Retinal pigment epithelial cell (primary cell): ENCODE measurements around the gene GATA3.

Experiments
- DNase-seq: peaks from one replicate; pipeline ENCODE4 v3.0.0-alpha.2; 2010; ENCODE audit warnings: low read depth
- H3K4me3 ChIP-seq: 2 replicates; pipeline ENCODE4 v1.5.1; 2011; ENCODE audit warnings: mild to moderate bottlenecking, low read length, control low read depth, moderate library complexity
- TF ChIP-seq, protein P1 (sequence below): conservative IDR thresholded peaks from 2 replicates; pipeline ENCODE4 v1.5.1; 2011; ENCODE audit warnings: low read depth, low read length, control low read depth, inconsistent platforms

Gene GATA3

DNA sequence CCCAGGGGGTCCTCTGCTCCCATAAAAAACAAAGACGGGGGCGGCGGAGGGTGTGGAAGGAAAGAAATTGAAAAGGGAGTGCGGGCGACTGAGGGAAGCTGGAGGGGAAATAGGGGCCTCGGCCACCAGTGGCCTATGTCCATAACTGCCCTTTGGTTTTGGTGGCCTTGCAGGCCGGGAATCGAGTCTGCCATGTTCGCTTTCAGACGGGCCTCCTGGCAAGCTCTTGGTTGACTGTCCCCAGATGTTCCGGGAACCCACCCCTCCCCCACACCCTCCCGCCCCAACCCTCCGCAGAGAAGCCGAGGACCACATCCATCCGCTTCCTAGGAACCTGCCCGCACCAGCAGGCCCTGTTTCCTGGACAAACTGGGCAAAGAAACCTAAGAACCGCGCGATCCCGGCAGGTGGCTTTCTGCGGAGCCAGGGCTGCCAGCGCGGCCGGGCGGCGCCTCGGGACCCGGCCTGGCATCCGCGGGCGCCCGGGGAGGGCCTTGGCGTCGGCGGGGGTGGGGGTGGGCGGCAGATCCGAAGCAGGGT is 20.0 kb upstream of the GATA3 start:
- TF ChIP-seq, protein P1, sequence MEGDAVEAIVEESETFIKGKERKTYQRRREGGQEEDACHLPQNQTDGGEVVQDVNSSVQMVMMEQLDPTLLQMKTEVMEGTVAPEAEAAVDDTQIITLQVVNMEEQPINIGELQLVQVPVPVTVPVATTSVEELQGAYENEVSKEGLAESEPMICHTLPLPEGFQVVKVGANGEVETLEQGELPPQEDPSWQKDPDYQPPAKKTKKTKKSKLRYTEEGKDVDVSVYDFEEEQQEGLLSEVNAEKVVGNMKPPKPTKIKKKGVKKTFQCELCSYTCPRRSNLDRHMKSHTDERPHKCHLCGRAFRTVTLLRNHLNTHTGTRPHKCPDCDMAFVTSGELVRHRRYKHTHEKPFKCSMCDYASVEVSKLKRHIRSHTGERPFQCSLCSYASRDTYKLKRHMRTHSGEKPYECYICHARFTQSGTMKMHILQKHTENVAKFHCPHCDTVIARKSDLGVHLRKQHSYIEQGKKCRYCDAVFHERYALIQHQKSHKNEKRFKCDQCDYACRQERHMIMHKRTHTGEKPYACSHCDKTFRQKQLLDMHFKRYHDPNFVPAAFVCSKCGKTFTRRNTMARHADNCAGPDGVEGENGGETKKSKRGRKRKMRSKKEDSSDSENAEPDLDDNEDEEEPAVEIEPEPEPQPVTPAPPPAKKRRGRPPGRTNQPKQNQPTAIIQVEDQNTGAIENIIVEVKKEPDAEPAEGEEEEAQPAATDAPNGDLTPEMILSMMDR, result no peak
- H3K4me3 ChIP-seq, result no peak overlapping the region
- no peak for DNase-seq

DNA sequence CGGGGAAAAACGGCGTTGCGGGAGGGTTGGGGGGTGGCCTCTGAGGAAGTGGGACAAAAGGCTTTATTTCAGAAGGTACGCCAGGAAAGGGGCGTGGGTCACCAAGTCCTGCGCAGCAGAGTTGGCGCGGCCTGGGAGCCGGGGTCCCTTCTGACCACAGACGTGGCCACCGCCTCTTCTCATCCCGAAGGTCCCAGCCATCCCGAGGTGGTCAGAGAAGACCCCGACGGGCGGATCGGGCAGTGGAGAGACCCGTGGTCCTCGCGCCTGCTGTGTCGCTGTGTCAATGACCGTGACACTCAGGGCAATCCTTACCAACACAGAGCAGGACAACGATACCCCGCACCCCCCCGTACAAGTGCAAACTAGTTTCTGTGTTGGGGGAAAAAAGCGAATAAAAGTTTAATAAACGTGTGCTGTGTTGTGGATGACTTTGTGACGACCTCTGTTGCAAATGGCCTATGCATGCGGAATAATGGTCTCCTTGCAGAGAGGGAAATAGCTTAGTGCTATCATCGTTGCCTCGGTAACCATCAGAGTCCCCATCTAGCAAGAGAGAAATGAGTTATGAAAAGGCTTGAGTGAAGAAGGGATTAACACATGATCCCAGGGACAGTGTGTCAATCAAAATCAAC is 19.4 kb upstream of the GATA3 start:
- peak overlapping the region; percentile 33 for H3K4me3 ChIP-seq
- TF ChIP-seq, protein P1, result no peak
- peak; percentile 69 for DNase-seq

- TF ChIP-seq, protein P1, result no peak
- no peak for DNase-seq
- H3K4me3 ChIP-seq, result no peak overlapping the region
These were observed 18.6 kb upstream of the GATA3 start for GRCh38 chr10:8035641-8036470.

DNA sequence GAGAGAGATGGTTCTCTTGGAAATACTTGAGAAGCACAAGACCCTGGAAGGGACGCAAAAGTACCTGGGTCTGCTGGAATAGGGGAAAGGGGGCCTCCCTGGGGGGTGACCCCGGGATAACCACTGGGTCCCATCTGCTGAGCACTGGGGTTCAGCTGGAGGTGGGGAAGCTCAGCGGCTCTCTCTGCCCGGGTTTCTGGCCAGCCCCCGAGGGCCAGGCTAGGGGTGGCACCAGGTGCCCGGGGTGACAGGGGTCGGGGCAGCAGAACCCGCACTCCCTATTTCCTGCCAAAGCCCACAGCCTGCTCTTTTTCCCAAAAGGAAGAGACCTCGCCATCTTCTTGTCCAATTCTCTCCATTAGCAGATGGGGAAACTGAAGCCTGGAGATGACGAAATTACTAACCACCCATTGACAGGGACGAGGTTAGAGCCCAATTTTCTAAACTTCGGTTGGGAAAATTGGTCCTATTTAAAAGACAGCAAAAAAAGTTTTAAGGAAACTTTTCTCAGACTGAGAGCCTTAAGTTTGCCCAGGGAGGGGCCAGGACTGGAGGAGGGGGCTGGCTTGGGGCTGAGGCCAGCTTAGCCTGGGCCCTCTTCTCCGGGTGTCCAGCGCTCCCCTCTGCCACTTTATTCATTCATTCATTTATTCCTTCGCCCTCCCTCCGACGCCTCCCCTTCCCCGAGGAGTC is 17.8 kb upstream of the GATA3 start:
- no peak overlapping the region for H3K4me3 ChIP-seq
- no peak for DNase-seq
- TF ChIP-seq, protein P1, result no peak

DNA sequence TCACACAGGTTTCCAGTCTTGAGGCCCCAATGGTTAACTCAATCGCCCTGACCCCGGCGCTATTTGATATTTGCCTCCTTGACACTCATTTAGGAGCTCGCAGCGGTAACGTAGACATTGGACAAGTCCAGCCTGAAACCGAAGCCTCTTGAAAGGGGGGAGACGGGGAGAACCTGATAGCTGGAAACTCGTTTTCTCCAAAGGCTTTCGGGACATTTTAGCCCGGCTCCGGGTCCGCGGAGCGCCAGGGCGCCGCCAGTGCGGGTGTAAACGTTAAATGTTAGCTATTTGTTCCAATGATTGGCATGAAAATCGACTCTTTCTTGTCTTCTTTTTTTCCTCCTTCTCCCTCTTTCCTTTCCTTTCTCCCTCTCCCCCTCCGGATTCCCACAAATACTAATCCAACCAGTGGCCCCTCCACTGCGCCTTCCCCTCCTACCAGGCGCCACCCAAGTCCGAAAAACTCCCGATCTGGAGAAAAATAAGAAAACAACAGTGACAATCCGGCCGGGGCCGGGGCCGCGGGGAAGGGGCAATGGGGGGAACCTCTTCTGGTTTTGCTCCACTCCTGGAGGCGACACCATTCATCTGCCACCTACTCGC is 17.2 kb upstream of the GATA3 start:
- DNase-seq, result no peak
- TF ChIP-seq, protein P1, result no peak
- no peak overlapping the region for H3K4me3 ChIP-seq

- no peak for DNase-seq
- TF ChIP-seq, protein P1, result no peak
- no peak overlapping the region for H3K4me3 ChIP-seq
These were observed 16.3 kb upstream of the GATA3 start for GRCh38 chr10:8037941-8038894.
